Middle frontal gyrus (tissue), 1 donor: ENCODE data around the gene UBE2U.

Experiments
- DNase-seq: peaks from one replicate; pipeline ENCODE4 v3.0.0-alpha.2; 2015; ENCODE audit warnings: low spot score; ENCODE audit errors: extremely low spot score

Gene UBE2U, protein sequence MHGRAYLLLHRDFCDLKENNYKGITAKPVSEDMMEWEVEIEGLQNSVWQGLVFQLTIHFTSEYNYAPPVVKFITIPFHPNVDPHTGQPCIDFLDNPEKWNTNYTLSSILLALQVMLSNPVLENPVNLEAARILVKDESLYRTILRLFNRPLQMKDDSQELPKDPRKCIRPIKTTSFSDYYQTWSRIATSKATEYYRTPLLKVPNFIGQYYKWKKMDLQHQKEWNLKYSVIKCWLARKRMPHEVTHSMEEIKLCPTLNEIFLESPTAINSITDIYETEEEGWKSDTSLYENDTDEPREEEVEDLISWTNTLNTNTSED

DNA sequence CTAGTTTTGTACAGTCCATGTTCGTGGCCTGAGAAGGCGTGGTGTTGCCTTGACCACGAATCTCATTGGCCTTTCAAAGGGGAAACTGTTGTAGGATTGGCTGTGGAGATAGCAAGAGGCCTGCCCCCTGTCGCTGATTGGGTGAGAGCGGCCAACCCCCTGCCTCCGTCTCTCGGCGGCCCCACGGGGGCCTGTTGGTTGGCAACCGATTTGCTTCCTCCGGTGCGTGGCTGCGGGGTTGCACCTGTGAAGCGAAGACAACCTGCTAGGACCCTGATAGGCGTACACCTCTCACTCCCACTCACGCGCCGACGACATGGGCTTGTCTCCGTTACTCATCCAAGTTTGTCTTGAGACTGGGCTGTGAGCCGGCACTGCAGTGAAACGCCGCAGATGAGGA, at the start of gene UBE2U:
UBE2U (plus strand) TSS at position 204 of the 400 bp plus-strand sequence. CDS start 428 bp downstream, outside the sequence.
- DNase-seq, result no peak

DNA sequence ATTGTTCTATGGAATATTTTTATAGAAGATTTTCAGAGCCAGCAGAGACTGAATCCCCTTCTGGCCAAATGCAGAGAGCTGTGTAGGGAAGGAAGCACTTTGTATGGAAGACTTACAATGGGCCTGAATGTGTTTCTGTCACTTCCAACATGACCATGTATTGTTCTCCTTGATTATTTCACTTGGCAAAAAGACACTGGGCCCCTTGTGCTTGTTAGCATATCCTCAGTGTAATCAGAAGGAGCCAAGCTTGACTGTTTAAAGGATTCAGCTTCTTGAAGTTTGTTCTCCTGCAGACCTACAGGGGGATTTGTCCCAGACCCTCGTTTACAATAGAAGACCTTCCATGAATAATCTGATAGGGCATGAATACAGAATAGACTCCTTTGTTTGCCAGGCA, 48.1 kb upstream of the UBE2U start:
- peak; percentile 47 for DNase-seq

DNA sequence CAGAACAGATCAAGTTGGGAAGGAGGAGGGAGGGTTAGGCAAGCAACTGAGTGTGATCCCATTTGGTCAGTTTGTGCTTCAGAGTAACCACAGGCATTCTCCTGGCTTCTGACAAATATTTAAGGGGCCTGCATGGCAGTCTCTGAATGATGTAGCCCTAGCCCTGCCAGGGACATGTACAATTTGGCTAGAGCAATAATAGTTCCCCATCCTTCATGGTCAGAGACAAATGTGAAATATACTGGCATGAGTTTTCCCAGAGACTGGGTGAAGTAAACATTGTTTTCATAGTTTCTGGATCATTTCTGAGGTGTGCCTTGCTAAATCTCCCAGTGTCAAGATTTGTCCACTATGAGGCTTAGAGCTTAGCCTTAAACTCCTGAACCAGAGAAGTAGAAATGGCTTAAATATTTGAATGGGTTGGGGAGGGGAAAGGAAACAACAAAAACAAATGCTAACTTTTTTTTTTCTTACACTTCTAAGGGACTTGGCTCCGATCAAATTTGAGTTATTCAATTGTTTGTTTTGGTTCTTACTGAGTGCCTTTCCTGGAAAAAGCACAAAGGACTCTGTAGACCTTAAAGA, 42.0 kb upstream of the UBE2U start:
- no peak for DNase-seq

DNA sequence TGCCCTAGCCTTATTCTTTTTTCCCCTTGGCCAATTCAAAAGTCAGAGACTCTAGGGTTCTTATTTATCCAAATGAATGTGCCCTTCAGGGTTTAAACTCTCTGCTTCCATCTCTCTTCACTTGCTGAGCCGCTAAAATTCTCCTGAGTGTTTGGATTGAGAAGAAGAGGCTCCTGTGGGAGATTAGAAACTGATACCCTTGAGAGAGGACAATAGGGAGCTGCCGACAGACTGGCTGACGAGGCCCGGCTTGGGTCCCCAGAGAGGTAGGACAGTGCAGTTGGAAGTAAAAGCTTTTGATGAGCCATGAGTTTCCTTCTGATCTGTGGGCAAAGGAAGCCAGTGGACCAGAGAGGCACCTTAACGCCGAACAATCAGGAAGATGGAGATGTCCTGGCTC, 41.3 kb upstream of the UBE2U start:
- no peak for DNase-seq

DNA sequence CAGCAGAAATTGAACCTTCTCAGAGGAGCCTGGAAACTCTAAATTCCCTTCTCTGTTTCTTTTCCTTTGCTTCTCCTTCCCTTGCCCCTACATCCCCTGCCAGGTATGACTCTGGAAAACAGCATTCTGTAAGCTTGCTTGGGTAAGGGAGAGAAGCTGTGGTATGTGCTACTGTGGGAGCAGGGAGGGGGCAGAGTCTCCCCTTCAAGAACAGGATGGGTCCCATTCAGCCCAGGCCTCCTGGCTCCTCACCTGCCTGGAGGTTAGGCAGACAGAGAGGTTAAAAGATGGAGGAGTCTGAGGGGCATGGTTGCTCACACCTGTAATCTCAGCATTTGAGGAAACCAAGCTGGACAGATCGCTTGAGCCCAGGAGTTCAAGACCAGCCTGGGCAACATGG, 40.6 kb upstream of the UBE2U start:
- no peak for DNase-seq

DNA sequence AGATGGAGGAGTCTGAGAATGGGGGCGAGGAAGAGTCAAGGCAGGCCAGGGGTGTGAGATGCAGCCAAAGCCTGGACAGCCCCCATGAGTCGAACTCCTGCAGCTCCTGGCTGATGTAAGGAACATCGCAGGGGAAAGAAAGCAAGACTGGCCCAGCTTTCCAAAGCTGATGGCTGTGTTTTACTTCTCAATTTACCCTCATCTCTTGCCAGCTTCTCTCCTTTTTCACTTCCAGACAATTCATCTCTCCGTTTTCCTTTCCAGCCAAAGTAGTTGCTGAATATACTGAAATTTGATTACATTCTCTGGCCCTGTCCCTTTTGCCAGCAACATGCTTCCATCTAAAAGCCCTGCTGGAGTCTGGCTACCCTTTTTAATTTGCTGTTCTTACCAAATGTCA, 40.0 kb upstream of the UBE2U start:
- DNase-seq, result no peak

DNA sequence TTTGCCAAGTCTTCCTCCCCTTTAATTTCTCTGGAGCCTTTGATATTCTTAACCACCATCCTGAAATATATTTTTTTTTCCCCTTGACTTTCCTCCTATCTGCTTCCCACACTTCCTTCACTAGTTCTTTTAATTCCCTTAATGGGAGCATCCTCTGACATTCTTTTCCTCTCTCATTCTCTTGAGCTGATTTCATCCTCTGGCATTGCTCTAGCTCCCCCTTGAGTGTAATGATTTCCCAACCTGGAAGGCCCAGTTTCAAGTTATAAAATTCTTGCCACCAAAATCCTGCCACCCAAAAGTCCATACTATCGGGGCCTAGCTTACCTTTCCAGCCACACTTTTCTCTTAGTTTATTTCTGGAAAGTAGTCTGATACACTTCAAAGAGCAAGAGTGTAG, 39.5 kb upstream of the UBE2U start:
- DNase-seq, result no peak

DNA sequence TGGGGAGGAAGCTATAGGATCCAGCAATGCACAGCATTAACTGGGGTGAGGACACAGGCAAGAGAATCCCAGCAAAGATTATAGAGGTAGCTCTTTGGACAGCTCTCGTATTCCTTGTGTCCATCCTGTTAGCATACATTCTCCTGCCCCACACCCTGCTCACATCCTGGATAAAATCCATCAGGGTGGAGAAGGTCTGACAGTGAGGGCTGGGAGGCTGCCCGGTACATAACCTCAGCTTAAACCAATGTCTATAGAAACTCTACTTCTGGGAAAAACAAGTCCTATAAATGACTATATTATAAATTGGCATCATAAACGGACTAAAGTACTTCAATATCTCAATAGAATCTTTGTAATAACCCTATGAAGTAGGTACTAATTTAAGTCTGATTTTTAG, 36.8 kb upstream of the UBE2U start:
- no peak for DNase-seq

DNA sequence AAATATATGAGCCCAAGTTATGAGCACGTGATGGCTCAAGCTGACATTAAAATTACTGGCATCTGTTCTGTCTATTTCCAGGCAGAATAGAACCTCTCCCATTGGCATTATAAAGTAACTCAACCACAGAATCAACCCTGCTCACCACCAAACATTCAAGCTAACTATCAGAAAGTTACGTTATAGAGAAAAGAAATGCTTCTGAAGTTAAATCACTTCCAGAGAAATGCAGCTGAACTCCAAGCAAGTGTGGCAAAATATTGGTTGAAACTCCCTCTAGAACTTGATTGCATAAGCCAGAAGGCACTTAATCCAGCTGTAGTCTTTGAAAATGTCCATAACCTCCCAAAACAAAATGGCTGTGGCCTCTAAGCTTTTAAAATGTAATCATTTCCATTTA, 36.2 kb upstream of the UBE2U start:
- DNase-seq, result no peak

DNA sequence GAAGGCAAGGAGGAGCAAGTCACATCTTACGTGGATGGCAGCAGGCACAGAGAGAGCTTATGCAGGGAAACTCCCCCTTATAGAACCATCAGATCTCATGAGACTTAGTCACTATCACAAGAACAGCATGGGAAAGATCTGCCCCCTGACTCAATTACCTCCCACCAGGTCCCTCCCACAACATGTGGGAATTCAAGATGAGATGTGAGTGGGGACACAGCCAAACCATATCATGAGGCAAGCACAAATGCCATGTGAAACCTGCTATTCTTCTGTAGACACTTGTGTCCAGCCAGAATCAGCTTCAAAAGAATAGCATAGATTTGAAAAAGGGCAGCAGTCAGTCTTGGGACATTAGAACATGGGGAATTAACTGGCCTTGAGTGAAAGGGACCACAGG, 32.2 kb upstream of the UBE2U start:
- no peak for DNase-seq

DNA sequence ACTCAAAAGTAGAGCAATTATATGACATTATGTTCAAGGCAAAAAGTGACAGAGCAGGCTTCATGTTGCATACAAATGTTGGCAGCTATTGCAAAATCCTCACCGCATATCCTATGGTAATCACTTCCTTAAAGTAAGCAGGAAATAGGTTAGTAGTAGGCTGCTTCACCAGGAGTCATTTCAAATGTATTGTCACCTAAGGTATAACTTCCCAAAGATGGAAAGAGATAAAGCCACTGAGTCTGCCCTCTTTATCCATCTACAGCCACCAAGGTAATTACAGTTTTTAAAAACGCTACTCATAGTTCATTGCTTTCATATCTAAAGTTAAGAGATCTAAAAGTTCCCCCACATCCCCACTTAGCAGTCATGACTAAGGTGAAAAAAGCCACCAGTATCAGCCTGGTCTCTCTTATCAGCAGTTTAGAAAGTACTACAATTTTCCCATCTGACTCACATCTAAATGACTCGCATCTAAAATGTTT, 31.6 kb upstream of the UBE2U start:
- DNase-seq, result no peak

DNA sequence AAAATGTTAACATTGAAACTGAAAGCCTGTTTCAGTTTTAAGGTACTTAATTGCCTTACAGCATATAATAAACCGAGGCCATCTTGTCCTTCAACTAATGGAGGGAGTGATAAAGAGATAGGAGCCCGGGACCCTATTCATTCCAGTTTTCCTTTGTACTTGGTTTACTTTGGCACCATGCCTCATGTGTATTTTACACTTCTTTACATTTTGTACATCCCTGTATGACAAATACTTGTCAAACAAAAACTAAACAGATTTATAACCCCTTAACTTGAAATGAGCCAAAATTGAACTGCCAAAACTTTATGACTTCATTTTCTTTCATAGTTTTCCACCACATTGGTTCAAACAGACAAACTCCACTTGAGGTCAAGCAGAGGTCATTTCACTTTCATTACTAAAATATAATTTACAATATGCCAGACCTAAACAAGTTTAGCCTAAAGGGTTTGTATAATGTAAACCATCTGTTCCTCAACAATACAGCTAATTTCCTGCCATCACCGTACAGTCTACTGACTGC, 30.9 kb upstream of the UBE2U start:
- DNase-seq, result no peak

DNA sequence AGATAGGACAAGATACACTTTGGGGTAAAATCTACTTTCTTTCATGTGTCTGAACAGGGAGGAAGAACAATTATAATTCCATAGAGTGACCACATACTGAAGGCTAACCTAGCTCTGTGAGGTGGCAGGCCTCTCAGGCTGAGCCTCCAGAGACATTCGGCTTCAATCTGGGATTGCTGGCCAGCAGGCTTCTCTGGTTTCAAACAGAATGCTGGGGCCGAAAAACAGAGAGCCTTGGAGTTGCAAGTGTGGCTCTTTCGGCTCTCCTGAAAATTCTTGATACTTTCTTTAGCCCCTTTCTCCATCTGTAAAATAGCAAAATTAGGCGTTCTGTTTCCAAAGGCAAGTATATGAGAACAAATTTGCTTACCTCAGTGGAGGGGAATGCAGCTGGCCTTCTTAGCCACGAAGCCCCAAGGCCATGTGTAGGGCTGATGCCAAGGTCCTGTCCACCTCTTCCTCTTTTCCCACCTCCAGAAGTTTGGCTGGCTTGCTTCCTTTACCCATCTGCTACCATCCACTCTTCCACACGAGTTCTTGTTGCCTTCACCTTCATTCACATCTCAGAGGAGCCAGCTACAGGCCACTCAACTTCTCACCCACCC, 30.0 kb upstream of the UBE2U start:
- DNase-seq, result no peak

DNA sequence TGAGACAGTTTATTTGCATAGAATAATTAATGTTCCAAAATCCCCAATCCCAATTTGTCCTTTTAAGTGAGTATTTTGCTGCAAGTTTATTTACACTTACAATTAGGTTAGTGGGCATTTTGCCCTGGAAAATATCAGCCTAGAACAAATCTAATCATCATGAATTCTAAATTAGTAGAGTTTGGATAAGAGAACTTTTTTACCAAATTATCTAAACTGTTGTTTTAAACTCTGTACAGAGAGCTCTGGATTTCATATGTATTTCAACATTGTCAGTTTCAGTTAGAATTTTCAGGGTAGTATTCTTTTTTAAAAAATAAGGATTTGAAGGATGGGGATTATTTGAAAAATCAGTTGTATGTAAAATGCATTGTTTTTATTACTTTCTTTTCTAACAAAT, 27.8 kb upstream of the UBE2U start:
- no peak for DNase-seq

DNA sequence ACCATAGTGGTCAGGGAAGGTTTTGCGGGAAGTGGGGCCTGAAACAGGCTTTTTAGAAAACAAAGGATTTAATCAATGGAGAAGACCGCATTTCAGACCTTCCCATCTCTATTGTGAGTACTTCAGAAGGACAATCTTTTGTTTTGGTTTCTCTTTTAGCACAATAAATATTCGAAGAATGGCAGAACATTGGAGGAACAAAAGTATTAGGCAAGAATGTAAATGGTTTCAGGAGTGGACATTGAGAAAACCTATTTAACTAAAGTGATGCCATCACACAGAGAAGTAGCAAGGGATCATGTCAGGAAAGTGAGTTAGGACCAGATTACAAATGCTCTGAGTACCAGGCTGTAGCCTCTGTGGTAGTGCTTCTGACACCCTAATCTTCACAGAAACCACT, 26.8 kb upstream of the UBE2U start:
- DNase-seq, result no peak

DNA sequence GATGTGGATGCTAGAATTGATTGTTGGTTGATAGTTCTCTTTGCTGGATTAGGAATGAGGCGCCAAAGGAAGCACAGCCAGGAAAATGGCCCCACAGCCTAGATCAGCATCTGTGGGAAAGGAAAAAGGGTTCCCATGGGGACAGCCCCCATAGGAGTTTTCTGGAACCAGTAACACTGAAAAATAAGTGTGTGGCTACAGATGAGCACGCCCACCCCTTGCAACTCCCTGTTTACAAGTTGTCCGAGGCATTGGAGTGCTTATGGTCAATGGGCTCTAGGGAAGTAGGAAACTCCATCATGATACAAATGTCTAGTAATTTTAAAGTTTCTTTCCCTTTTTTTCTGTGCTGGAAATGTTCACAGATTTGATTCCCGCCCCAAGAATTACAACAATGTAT, 23.8 kb upstream of the UBE2U start:
- no peak for DNase-seq

DNA sequence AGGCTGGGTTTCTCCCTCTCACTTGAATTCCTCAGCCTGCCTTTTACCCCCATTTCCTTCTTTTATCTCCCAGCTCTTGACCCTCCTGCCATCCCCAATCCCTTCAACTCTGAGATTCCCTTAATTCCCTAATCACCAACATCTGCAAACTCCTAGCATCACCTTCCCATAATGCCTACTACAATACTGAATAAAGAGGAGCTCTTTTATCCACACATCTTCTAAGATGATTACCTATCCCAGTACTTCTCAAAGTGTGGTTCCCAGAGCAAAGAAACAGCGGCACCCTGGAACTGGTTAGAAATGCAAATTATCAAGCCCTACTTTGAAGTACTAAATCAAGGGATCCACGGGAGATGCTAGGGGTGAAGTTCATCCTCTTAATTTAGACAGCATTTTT, 21.2 kb upstream of the UBE2U start:
- no peak for DNase-seq

DNA sequence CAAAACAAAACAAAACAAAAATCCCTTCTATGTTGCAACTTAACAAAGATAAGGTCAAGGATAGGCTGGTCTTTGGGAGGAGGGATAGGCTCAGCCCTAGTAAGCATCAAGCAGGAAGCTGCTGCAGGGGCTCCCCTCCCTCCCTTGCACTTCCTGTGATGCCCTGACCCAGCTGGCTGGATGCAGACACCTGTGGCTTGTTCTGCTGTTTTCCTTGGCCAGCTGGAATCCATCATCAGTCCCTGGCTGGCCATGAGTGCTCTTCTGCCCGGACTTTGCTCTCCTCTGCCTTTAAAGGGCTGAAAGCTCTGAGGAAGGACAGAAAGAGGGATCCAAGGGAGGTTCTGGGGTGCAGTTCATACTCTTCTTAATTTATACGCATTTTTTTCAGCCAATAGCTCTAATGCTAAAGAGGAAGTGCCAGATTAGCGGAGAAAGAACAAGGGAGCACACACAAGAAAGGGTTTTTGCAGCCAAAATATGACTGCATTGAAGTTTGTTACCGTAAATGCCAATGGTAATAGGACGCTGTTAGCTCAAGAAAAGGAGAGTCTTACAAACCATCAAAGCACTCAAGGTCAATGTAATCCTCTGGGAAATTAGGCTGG, 19.9 kb upstream of the UBE2U start:
- DNase-seq, result no peak

DNA sequence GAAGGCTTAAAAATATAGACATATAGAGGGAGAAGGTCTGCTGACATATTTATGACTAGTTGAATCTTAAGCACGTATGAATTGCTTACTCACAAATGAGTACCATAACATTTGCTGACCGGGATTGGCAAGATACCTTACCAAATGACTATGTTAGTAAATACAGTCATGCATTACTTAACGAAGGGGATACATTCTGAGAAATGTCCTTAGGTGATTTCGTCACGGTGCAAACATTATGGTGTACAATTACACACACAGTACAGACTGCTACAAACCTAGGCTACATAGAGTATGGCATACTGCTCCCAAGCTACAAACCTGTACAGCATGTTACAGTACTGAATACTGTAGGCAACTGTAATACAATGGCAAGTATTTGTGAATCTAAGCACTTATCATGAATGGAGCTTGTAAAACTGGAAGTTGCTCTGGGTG, 19.4 kb upstream of the UBE2U start:
- no peak for DNase-seq

DNA sequence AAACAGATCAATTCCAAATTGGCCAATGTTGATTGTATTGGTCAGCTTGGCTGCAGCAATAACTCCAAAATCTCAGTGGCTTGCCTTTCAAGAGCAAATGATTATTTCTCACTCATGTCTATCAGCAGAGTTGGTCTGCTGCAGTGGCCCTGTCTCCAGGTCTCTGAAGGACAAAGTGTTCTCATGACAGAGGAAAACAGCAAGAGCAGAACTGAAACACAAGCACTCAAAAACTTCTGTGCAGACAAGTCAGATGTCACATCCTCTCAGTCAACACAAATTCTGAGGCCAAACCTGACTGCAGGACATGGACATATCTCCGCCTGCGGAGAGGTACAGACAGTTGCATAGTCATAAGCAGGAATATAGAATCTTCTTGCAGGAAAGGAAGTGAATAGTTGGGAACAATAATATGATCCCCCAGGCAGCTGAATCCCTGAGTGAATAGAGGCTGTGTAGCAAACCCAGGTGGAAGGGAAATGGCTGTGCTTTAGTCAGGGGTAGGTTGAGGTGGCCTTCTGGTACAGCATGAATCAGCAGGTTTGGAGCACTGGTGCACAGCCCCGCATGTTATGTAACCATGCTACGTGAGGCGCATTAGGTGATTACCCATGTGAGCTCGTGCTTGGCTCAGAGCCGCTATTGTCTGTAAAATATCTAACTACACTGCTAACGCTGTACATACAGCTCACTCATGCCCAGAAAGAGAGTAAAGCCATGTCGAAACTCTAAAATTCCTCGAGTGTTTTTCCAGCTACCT, 17.1 kb upstream of the UBE2U start:
- DNase-seq, result no peak

DNA sequence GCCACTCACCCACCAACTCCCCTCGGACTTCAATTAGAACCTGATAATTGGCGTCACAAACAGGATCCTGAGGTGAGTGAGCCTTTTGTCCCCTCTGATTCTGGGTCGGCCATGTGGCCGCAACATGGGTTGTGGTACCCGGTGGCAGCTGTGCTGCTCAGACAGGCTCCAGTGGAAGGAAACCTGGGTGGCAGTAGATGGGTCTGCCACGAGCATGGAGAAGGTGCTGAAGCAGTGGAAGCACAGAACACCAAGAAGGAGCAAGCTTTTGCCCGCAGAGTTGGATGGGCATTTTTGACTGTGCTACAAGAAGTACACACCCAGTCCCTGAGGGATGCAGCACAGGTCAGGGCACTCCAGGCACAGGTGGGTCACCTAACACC, 16.5 kb upstream of the UBE2U start:
- DNase-seq, result no peak
